Cortex of kidney (tissue), 1 donor: ENCODE measurements around the gene SRPX2.
"Not testable (repeated sequence)": the region's sequence is repeated elsewhere in the genome, so short reads cannot be mapped to it uniquely, and the experiment has no call there.

Experiments
- DNase-seq: peaks from one replicate; lab custom pipeline; 2025; lab: John Stamatoyannopoulos, UW

The SRPX2 gene

DNA sequence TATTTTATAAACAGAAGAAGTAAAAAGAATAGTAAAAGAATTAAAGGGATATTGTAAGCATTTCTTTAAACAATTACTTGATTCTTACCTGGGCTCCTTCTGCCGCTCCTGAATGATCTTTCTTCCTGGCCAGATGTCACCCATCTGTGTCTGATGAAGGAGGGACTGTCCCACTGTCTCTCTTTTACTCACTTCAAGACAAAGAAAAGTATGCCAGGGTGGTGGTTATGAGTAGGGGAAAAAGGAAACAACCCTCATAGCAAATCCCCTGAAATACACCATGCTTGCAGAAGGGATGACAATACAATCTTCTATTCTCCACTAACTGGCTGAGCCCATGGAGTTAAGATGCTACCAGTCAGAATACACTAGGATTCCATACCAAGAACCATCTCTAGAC is 56.8 kb downstream of the SRPX2 start:
- DNase-seq: no peak

DNA sequence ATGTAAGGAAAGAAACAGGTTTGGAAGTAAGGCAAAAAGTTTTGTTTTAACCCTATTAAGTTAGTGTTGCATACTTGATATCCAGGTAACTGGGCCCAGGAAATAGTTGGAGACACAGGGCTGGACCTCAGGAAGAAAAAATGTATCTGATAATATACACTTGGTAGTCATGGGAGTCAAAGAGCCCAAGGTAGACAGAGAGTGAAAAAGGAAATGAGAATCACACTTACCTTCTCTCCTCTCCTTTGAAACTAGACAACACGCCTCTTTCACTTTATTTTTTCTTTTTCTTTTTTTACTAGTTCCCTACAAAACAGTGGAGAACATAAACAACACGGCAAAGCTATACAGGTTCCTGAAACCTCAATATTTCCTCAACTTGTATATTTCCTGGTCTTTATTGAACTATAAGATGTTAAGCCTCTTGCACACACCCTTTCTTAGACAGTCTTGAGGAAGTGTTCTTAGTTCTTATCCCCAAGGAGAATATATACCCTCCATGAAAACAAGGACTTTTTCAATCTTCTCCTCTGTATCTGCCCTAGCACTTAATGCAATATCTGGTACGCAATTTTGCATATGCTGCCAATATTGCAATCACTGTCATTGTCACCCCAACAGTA is 60.7 kb downstream of the SRPX2 start:
- no peak for DNase-seq

DNA sequence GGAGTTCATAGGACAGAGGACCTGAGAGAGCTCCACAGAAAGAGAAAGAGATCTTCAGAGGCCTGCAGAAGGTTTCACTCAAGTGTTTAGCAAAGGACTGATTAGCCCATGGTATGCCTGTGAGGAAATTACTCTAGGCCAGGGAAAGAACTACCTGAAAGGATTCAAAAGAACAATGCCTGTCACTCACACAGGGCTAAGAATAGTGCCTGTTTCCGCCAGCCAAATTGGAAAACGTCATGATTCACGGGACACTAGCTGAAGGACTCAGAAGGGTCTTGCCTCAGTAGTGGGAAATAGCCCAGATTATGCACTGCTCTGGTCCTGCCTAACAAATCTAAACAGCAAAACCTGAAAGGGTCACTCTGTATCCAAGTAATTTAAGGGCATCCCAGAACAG is 66.8 kb downstream of the SRPX2 start:
- DNase-seq: no peak

DNA sequence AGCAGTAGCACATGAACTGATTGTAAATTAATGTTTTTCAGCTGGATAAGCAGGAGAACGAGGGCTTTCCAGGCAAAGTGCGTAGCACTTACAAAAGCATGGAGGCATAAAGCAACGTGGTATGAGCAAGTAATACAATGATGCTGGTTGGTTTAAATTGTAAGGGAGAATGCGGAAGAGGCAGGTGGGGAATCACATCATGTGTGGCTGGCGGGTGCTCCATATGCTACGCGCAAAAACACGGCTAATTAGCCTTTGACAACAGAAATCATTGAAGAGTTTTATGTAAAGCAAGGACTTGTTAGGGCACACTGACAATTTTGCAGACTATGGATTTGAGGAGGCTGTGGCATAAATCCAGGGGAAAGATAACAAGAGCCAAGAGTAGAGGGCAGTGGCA is 73.4 kb downstream of the SRPX2 start:
- DNase-seq: no peak

DNA sequence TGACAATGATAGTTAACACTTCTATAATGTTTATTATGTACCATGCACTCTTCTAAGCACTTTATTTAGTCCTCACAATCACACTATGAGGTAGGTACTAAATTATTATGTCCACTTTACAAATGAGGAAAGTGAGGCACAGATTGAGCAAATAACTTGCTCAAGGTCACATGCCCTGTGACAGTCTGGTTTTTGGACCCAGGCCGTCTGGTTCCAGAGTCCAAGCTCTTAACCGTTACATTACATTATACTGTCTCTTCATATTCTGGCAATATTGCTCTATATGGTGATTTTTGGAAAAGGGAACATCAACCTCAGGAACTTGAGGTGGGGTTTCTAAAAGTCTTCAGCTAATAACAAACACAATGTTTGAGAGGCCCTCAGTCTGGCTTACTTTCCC is 75.1 kb downstream of the SRPX2 start:
- DNase-seq: no peak

DNA sequence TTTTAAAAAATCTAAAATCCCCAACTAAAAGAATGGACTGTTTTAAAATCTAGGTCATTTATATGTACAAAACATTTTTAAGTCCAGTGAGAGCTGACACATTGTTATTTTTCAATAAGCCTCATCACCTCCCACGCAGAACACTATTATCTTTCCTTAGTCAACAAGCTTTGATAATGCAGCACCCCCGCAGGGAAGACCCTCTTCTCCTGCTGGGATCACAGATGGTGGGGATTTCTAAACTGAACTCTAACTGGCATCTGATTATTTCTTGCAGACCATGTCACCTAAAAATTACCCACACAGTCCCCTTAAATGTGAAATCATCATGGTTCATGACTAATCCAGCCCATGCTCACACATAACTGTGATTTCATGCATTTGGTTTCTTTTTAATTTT is 76.3 kb downstream of the SRPX2 start:
- no peak for DNase-seq

DNA sequence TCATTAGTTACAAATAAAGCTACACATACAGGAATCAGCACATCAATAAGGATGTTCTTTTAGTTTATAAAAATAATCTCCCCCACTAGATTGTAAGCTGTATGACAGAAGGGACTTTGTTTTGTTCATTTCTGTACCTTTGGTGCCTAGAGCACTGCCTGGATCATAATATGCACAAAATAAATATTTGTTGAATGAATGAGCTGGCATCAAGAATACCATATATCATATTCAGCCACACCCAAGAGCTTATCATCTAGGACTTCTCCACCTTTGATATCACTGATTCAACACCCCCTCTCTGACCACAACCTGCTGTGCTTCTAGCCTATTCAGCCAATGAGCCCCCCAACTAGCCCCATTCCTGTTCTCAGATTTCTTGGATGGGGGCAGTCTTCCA is 77.3 kb downstream of the SRPX2 start:
- DNase-seq: no peak

DNA sequence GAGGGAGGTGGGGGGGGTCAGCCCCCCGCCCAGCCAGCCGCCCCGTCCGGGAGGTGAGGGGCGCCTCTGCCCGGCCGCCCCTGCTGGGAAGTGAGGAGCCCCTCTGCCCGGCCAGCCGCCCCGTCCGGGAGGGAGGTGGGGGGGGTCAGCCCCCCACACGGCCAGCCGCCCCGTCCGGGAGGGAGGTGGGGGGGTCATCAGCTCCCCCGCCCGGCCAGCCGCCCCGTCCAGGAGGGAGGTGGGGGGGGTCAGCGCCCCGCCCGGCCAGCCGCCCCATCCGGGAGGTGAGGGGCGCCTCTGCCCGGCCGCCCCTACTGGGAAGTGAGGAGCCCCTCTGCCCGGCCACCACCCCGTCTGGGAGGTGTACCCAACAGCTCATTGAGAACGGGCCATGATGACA is 80.0 kb downstream of the SRPX2 start:
- not testable (repeated sequence) for DNase-seq
